Stimulated activated naive B cell treated with anti-CD40 and anti-IgM and Interleukin-4, amounts not matched to agents 10 μg/mL and 1 μg/mL and 100 μg/mL, for 72 hours (primary cell): Measurements from ENCODE around the gene BROX.
A peak's percentile ranks its signal among the peaks of the same experiment; 100 is the strongest.
"Not testable (repeated sequence)": the region's sequence is repeated elsewhere in the genome, so short reads cannot be mapped to it uniquely, and the experiment has no call there.

ENCODE experiments used
- ATAC-seq, 2 donors: fragments of 150-1000 bp; cut with Tn5 transposase; replicated peaks; 2 replicates each; pipeline ENCODE4 v1.10.0; 2021; ENCODE audit warnings: moderate library complexity in 1 of 2
- DNase-seq: peaks from one replicate; pipeline ENCODE4 v3.0.0; 2021
- H3K27ac Mint-ChIP-seq: one replicate; pipeline ENCODE4 v1.8.0; 2022; ENCODE audit warnings: mild to moderate bottlenecking, mixed read lengths
- H3K27me3 Mint-ChIP-seq, 2 donors: one replicate each; pipeline ENCODE4 v1.8.0; 2022; ENCODE audit warnings: mixed read lengths in 2 of 2
- H3K36me3 Mint-ChIP-seq, 2 donors: one replicate each; pipeline ENCODE4 v1.8.0; 2022; ENCODE audit warnings: mixed read lengths in 2 of 2, mild to moderate bottlenecking in 1 of 2
- H3K4me1 Mint-ChIP-seq, 2 donors: one replicate each; pipeline ENCODE4 v1.8.0; 2022; ENCODE audit warnings: mixed read lengths in 2 of 2, mild to moderate bottlenecking in 1 of 2
- H3K4me3 Mint-ChIP-seq, 2 donors: one replicate each; pipeline ENCODE4 v1.8.0; 2022; ENCODE audit warnings: mild to moderate bottlenecking in 2 of 2, mixed read lengths in 2 of 2, moderate library complexity in 1 of 2
- H3K9me3 Mint-ChIP-seq, 2 donors: one replicate each; pipeline ENCODE4 v1.8.0; 2022; ENCODE audit warnings: mixed read lengths in 2 of 2, mild to moderate bottlenecking in 1 of 2

BROX gene

GRCh38 chr1:222741630-222742457 lies 29.5 kb downstream of the BROX start:
- Mint-ChIP-seq H3K27ac (peak overlapping the region; percentile 81), H3K4me3 (peak overlapping the region in 1 of 2 donors; percentile 70), H3K4me1 (peaks cover 13 to 29% of the 10 kb centered on the region in 2 donors)
- not testable (repeated sequence) for H3K9me3 Mint-ChIP-seq, ATAC-seq, DNase-seq, H3K36me3 Mint-ChIP-seq, H3K27me3 Mint-ChIP-seq

DNA sequence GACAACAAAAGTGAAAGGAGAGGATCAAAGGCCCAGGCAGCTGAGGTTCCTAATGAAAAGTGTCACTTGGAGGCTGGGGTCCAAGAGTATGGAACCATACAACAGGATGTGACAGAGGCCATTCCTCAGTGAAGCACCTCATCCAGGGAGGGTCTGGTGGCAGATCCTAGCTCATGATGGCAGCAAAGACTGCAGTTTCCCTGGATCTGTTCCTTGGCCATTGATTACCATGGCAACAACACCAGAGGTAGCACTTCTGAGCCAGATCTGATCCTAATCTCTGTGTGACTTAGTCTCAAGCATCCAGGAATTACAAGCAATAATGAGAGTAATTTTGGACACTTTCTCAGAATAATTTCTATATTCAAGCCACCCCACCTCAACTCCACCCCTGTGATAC lies 37.6 kb downstream of the BROX start:
- Mint-ChIP-seq H3K4me1 (peaks cover 28 to 63% of the 10 kb centered on the region in 2 donors), H3K27ac (peak overlapping the region; percentile 65), H3K9me3 (no peaks in the 10 kb centered on the region), H3K4me3 (no peak overlapping the region), H3K36me3 (no peaks in the 10 kb centered on the region), H3K27me3 (no peaks in the 10 kb centered on the region)
- ATAC-seq (no peak), DNase-seq (no peak)

DNA sequence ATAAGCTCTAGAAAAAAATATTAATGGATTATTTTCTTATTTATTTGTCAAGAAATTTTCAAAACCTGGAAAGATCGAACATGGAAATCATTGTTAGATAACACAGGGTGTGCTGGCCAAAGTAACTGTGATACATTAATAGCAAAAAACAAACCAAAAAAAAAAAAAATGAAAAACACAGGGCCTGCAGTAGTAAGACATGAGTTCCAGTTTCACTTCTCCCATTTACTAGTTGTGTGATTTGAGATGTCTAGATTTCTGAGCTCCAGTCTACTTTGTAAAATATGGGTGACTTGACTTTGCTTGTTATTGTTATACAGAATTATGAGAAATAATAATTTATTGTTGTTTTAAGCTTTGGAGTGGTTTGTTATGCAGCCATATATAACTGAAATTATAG lies 38.3 kb downstream of the BROX start:
- DNase-seq = no peak
- H3K27ac Mint-ChIP-seq = no peak overlapping the region
- H3K9me3 Mint-ChIP-seq = no peaks in the 10 kb centered on the region
- peaks cover 31 to 70% of the 10 kb centered on the region in 2 donors for H3K4me1 Mint-ChIP-seq
- H3K27me3 Mint-ChIP-seq = no peaks in the 10 kb centered on the region
- H3K36me3 Mint-ChIP-seq = no peaks in the 10 kb centered on the region
- no peak overlapping the region for H3K4me3 Mint-ChIP-seq
- peak; percentile 88 to 89 for ATAC-seq

GRCh38 chr1:222751255-222751654 lies 38.9 kb downstream of the BROX start:
- Mint-ChIP-seq H3K9me3 (no peaks in the 10 kb centered on the region), H3K27ac (peak overlapping the region; percentile 22), H3K4me1 (peaks cover 32 to 73% of the 10 kb centered on the region in 2 donors)

GRCh38 chr1:222754366-222755139 lies 42.2 kb downstream of the BROX start:
- no peaks in the 10 kb centered on the region for H3K36me3 Mint-ChIP-seq
- DNase-seq (no peak), ATAC-seq (peak; percentile 56 to 64)
- H3K4me1 Mint-ChIP-seq = peaks cover 29 to 63% of the 10 kb centered on the region in 2 donors
- no peak overlapping the region for H3K4me3 Mint-ChIP-seq
- no peak overlapping the region for H3K27ac Mint-ChIP-seq
- H3K27me3 Mint-ChIP-seq = no peaks in the 10 kb centered on the region
- H3K9me3 Mint-ChIP-seq = no peaks in the 10 kb centered on the region

More at GRCh38 chr1:222751255-222751654, 38.9 kb downstream of the BROX start:
- no peak overlapping the region for H3K4me3 Mint-ChIP-seq
- no peaks in the 10 kb centered on the region for H3K27me3 Mint-ChIP-seq
- ATAC-seq (peak; percentile 7 to 18), DNase-seq (no peak)
- no peaks in the 10 kb centered on the region for H3K36me3 Mint-ChIP-seq

DNA sequence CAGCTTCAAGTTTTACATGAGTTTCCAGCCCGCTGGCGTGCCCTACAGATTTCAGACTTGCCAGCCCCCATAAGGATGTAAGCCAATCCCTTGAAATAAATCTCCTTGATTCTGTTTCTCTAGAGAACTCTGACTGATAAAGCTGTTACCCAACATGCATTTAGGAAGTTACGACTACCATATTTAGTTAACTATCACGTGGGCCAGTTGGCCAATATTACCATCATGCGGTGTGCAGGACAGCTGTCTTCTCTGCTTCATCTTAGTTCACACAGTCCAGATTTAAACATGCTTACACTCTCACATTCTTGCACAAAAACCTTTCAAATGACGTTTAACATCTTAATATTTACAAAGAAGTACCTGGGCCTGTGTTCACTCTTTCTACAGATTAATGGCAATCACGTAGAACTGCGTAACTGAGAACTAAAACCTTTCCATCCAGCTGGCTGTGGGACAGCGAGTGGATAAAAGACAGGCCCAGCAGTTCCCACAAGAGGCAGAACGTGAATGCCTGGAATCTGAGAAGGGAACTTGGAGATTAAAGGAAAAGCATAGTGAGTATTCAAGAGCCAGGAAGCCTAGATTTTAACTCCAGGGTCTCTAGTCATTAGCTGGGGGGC lies 45.4 kb downstream of the BROX start:
- peaks cover 0 to 5% of the 10 kb centered on the region in 2 donors for H3K36me3 Mint-ChIP-seq

GRCh38 chr1:222759451-222760035 lies 47.2 kb downstream of the BROX start:
- no peak for ATAC-seq
- Mint-ChIP-seq H3K4me3 (no peak overlapping the region), H3K4me1 (peaks cover 6 to 27% of the 10 kb centered on the region in 2 donors), H3K27me3 (no peaks in the 10 kb centered on the region), H3K36me3 (peaks cover 5 to 10% of the 10 kb centered on the region in 2 donors), H3K9me3 (peaks cover 0 to 5% of the 10 kb centered on the region in 2 donors), H3K27ac (no peak overlapping the region)
- DNase-seq = no peak

More for the DNA sequence above, 45.4 kb downstream of the BROX start:
- no peak overlapping the region for H3K27ac Mint-ChIP-seq
- H3K4me3 Mint-ChIP-seq = no peak overlapping the region
- peaks cover 0 to 1% of the 10 kb centered on the region in 2 donors for H3K9me3 Mint-ChIP-seq
- H3K27me3 Mint-ChIP-seq = no peaks in the 10 kb centered on the region
- DNase-seq = no peak
- H3K4me1 Mint-ChIP-seq = peaks cover 11 to 36% of the 10 kb centered on the region in 2 donors
- ATAC-seq = no peak

- no peak for DNase-seq
- Mint-ChIP-seq H3K4me1 (peaks cover 4 to 12% of the 10 kb centered on the region in 2 donors), H3K27me3 (no peaks in the 10 kb centered on the region), H3K4me3 (no peak overlapping the region), H3K36me3 (peaks cover 7 to 14% of the 10 kb centered on the region in 2 donors), H3K27ac (no peak overlapping the region), H3K9me3 (peaks cover 0 to 9% of the 10 kb centered on the region in 2 donors)
- no peak for ATAC-seq
These were observed 48.7 kb downstream of the BROX start for GRCh38 chr1:222761083-222761482.

GRCh38 chr1:222762178-222762577 lies 49.8 kb downstream of the BROX start:
- Mint-ChIP-seq H3K4me1 (peaks cover 7 to 13% of the 10 kb centered on the region in 2 donors), H3K36me3 (peaks cover 7 to 14% of the 10 kb centered on the region in 2 donors)
- H3K4me3 Mint-ChIP-seq, H3K27me3 Mint-ChIP-seq, H3K27ac Mint-ChIP-seq, H3K9me3 Mint-ChIP-seq, DNase-seq, ATAC-seq: not testable (repeated sequence)

DNA sequence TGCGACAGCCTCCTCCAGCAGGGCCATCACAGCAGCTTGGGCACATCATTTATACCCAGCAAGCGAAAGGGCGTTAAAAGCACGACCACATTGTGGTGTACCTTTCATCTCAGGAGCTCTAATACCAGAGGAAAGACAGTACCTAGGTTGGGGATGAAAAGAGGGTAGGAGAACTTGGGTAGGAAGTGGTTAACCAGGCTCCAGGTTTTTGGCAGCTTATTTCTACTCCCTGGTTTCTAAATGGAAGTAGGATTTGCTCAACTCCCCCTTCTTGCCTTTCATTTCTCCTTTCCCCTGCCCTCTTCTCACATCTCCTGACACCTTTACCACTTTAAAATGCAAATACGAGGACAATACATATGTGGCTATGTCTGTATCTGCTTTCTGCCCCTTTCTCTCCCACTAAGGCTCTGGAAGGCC lies 54.8 kb downstream of the BROX start:
- ATAC-seq = peak; percentile 78 to 80
- no peak for DNase-seq
- Mint-ChIP-seq H3K27me3 (no peaks in the 10 kb centered on the region), H3K36me3 (peaks cover 12 to 20% of the 10 kb centered on the region in 2 donors), H3K4me3 (no peak overlapping the region), H3K27ac (peak overlapping the region; percentile 31), H3K4me1 (peaks cover 20 to 38% of the 10 kb centered on the region in 2 donors), H3K9me3 (peaks cover 0 to 18% of the 10 kb centered on the region in 2 donors)

GRCh38 chr1:222768592-222768991 lies 56.2 kb downstream of the BROX start:
- H3K27me3 Mint-ChIP-seq = no peaks in the 10 kb centered on the region
- H3K36me3 Mint-ChIP-seq = peaks cover 12 to 20% of the 10 kb centered on the region in 2 donors
- peak overlapping the region; percentile 51 for H3K27ac Mint-ChIP-seq
- no peak overlapping the region for H3K4me3 Mint-ChIP-seq
- peaks cover 0 to 18% of the 10 kb centered on the region in 2 donors for H3K9me3 Mint-ChIP-seq
- DNase-seq (no peak), ATAC-seq (no peak)
- peaks cover 28 to 52% of the 10 kb centered on the region in 2 donors for H3K4me1 Mint-ChIP-seq

DNA sequence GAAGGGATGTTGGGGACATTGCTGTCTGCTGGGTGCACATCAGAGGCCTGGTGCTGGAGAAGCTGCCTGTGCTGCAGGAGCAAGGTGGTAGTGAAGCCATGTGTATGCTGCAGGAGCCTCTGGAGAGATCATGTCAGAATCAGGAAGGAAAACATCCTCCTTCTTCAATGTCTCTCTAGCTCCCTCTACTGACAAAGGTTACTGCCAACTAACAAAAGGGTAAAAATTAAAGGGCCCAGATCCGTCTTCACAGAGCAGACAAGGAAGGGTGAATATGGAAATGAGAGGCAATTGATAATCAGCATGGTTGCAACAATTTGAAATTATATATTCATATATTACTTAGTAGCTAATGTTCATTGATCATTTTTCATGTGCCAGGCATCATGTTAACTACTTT lies 56.8 kb downstream of the BROX start:
- no peak overlapping the region for H3K27ac Mint-ChIP-seq
- DNase-seq = no peak
- peaks cover 28 to 53% of the 10 kb centered on the region in 2 donors for H3K4me1 Mint-ChIP-seq
- H3K9me3 Mint-ChIP-seq = peaks cover 0 to 18% of the 10 kb centered on the region in 2 donors
- no peak for ATAC-seq
- H3K4me3 Mint-ChIP-seq = no peak overlapping the region
- H3K27me3 Mint-ChIP-seq = no peaks in the 10 kb centered on the region
- H3K36me3 Mint-ChIP-seq = peaks cover 11 to 19% of the 10 kb centered on the region in 2 donors

DNA sequence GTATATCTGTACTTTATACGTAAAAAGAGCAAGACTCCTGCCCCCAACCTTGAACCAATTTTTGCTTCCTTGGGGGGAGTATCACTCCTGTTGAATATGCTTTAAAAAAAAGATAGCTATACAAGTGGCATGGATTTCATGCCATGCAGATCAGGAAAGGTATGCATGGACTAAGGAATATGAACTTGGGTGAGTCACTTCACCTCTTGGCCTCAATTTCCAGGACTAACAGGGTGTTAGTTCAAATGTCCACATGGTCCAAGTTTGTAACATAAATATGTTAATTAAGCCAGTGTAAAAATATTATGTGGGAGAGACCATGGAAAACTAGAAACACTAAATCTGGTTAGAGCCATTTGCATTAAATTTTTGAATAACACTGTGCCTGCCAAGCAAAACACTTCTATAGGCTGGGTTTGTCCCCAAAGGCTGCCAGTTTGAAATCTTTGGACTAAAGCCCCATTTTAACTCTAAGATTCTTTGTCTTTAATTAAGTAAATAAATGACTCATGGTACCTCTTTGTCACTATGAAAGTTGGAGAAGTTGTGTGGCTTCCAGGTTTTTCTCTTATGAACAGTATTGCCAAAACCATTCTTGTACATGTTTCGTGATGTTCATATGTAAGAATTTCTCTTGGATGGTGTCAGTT lies 57.7 kb downstream of the BROX start:
- ATAC-seq = no peak
- Mint-ChIP-seq H3K4me3 (no peak overlapping the region), H3K4me1 (peaks cover 29 to 61% of the 10 kb centered on the region in 2 donors)

More for the DNA sequence above, 57.7 kb downstream of the BROX start:
- Mint-ChIP-seq H3K9me3 (peaks cover 4 to 15% of the 10 kb centered on the region in 2 donors), H3K27me3 (no peaks in the 10 kb centered on the region), H3K27ac (no peak overlapping the region), H3K36me3 (peaks cover 8 to 14% of the 10 kb centered on the region in 2 donors)
- DNase-seq = no peak
